Measurements from ENCODE around the gene STK32A.

STK32A gene

DNA sequence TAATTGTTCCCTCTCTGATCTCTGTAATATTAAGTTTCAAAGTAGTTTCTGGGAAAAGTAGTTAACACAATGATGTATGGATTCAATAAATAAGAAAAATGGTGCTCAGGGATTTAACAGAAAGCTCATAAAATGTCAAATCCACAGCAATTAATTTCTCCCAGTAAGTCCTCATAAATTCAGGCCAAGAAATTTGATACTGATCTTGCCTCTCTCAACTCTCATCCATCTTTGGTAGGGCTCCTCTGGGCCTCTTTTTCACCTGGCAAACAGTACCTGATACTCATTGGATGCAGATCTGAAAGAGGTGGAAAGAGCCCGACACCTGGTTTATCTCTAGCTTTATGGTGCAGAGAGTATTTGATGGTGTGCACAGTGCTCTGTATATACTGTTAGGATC is 106.1 kb downstream of the STK32A start:
- H3K4me1 ChIP-seq (ENCODE audit: insufficient read depth, low read length): no peaks in the 10 kb centered on the region
- no peaks in the 10 kb centered on the region for H3K36me3 ChIP-seq (ENCODE audit: insufficient read depth, low read length)
- no peaks in the 10 kb centered on the region for H4K20me1 ChIP-seq (ENCODE audit: insufficient read depth, low read length)
- TF ChIP-seq EZH2 (IDR thresholded peaks at IDR 0.05; ENCODE audit: borderline replicate concordance, low read depth, low read length, severe bottlenecking): no peak
- no peak for TF ChIP-seq CTCF (IDR thresholded peaks at IDR 0.05; ENCODE audit: borderline replicate concordance, extremely low read depth, low read length, poor library complexity, severe bottlenecking)
- H3K9me3 ChIP-seq (ENCODE audit: insufficient read depth, low read length, severe bottlenecking): no peaks in the 10 kb centered on the region
- H2AFZ ChIP-seq (ENCODE audit: low read depth, low read length): no peak overlapping the region
- DNase-seq: no peak
- no peak overlapping the region for H3K4me2 ChIP-seq (ENCODE audit: insufficient read depth, low read length)
- H3K9ac ChIP-seq (ENCODE audit: low read depth, low read length): no peak overlapping the region
- no peak overlapping the region for H3K27ac ChIP-seq (ENCODE audit: low read length)
- no peaks in the 10 kb centered on the region for H3K79me2 ChIP-seq (ENCODE audit: insufficient read depth, low read length)
- H3K27me3 ChIP-seq (ENCODE audit: insufficient read depth, low read length, poor library complexity): no peaks in the 10 kb centered on the region
- ATAC-seq (ENCODE audit: insufficient read depth, low read depth): no peak
- no peak overlapping the region for H3K4me3 ChIP-seq (ENCODE audit: low read depth in 1 of 2, low read length in 2 of 2)

GRCh38 chr5:147341345-147341744 is 106.5 kb downstream of the STK32A start:
- Histone ChIP-seq H3K9me3 (ENCODE audit: insufficient read depth, low read length, severe bottlenecking) (no peaks in the 10 kb centered on the region), H2AFZ (ENCODE audit: low read depth, low read length) (no peak overlapping the region), H3K4me3 (ENCODE audit: low read depth in 1 of 2, low read length in 2 of 2) (no peak overlapping the region), H3K4me1 (ENCODE audit: insufficient read depth, low read length) (no peaks in the 10 kb centered on the region), H3K79me2 (ENCODE audit: insufficient read depth, low read length) (no peaks in the 10 kb centered on the region), H3K9ac (ENCODE audit: low read depth, low read length) (no peak overlapping the region), H3K36me3 (ENCODE audit: insufficient read depth, low read length) (no peaks in the 10 kb centered on the region), H3K27ac (ENCODE audit: low read length) (no peak overlapping the region), H3K4me2 (ENCODE audit: insufficient read depth, low read length) (no peak overlapping the region), H3K27me3 (ENCODE audit: insufficient read depth, low read length, poor library complexity) (no peaks in the 10 kb centered on the region), H4K20me1 (ENCODE audit: insufficient read depth, low read length) (no peaks in the 10 kb centered on the region)
- DNase-seq: no peak
- no peak for TF ChIP-seq CTCF (IDR thresholded peaks at IDR 0.05; ENCODE audit: borderline replicate concordance, extremely low read depth, low read length, poor library complexity, severe bottlenecking)
- ATAC-seq (ENCODE audit: insufficient read depth, low read depth): no peak

DNA sequence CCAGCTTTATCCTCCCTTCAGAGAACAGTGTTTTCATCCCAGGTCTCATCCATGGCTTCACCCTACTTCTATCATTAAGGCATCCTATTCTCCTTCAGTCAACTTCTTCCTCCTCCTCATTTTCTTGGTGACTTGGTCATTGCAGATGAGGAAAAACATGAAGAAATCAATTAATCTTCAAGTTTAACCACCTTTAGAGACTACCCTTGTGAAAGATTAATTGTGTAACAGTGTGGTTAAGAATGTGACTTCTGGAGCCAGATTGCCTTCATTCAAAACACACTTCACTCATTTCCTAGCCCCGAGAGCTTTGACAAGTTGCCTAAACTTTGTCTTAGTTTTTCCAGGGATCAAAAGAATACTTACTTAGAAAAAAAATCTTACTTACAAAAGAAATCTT is 110.0 kb downstream of the STK32A start:
- no peak overlapping the region for H3K27ac ChIP-seq (ENCODE audit: low read length)
- DNase-seq: no peak
- no peaks in the 10 kb centered on the region for H3K27me3 ChIP-seq (ENCODE audit: insufficient read depth, low read length, poor library complexity)
- no peaks in the 10 kb centered on the region for H3K9me3 ChIP-seq (ENCODE audit: insufficient read depth, low read length, severe bottlenecking)
- no peak overlapping the region for H3K4me2 ChIP-seq (ENCODE audit: insufficient read depth, low read length)
- H2AFZ ChIP-seq (ENCODE audit: low read depth, low read length): no peak overlapping the region
- no peak overlapping the region for H3K9ac ChIP-seq (ENCODE audit: low read depth, low read length)
- no peaks in the 10 kb centered on the region for H4K20me1 ChIP-seq (ENCODE audit: insufficient read depth, low read length)
- TF ChIP-seq EZH2 (IDR thresholded peaks at IDR 0.05; ENCODE audit: borderline replicate concordance, low read depth, low read length, severe bottlenecking) (no peak), CTCF (IDR thresholded peaks at IDR 0.05; ENCODE audit: borderline replicate concordance, extremely low read depth, low read length, poor library complexity, severe bottlenecking) (no peak)
- no peaks in the 10 kb centered on the region for H3K79me2 ChIP-seq (ENCODE audit: insufficient read depth, low read length)
- H3K4me3 ChIP-seq (ENCODE audit: low read depth in 1 of 2, low read length in 2 of 2): no peak overlapping the region
- no peaks in the 10 kb centered on the region for H3K36me3 ChIP-seq (ENCODE audit: insufficient read depth, low read length)
- H3K4me1 ChIP-seq (ENCODE audit: insufficient read depth, low read length): no peaks in the 10 kb centered on the region
- ATAC-seq (ENCODE audit: insufficient read depth, low read depth): no peak

DNA sequence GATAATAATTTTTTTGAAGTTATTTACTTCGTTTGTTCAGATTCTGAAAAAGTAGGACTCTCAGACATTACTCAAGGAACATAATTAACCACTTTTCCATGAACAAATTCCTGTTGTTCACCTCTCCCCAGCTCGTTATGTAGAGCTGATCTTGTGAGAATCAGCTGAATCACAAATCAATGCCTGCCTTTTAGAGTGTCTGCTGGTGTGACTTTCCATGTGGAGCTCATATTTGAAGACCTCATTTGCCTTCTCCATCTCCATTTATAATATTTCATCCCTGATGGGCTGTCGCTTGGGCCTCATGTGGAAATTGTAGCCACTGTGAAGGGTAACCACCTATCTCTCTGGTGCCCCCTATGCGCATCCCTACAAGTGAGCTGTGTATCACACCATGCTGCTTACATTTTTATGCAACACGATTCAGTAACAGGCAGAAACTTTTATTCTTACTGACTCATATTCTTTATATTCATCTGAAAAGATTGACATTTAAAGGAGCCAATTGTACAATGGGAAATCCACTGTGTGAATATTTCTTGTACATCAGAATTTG is 111.3 kb downstream of the STK32A start:
- Histone ChIP-seq H2AFZ (ENCODE audit: low read depth, low read length) (no peak overlapping the region), H3K4me2 (ENCODE audit: insufficient read depth, low read length) (no peak overlapping the region), H3K4me1 (ENCODE audit: insufficient read depth, low read length) (no peaks in the 10 kb centered on the region), H3K36me3 (ENCODE audit: insufficient read depth, low read length) (no peaks in the 10 kb centered on the region), H3K27ac (ENCODE audit: low read length) (no peak overlapping the region), H3K4me3 (ENCODE audit: low read depth in 1 of 2, low read length in 2 of 2) (no peak overlapping the region), H3K79me2 (ENCODE audit: insufficient read depth, low read length) (no peaks in the 10 kb centered on the region), H4K20me1 (ENCODE audit: insufficient read depth, low read length) (no peaks in the 10 kb centered on the region), H3K9me3 (ENCODE audit: insufficient read depth, low read length, severe bottlenecking) (no peaks in the 10 kb centered on the region), H3K9ac (ENCODE audit: low read depth, low read length) (no peak overlapping the region), H3K27me3 (ENCODE audit: insufficient read depth, low read length, poor library complexity) (no peaks in the 10 kb centered on the region)
- ATAC-seq (ENCODE audit: insufficient read depth, low read depth) (no peak), DNase-seq (no peak)
- TF ChIP-seq CTCF (IDR thresholded peaks at IDR 0.05; ENCODE audit: borderline replicate concordance, extremely low read depth, low read length, poor library complexity, severe bottlenecking) (no peak), EZH2 (IDR thresholded peaks at IDR 0.05; ENCODE audit: borderline replicate concordance, low read depth, low read length, severe bottlenecking) (no peak)

All from DND-41 (cell line).